BLaER1 (cell line): ENCODE data around the gene GSG1L.

ENCODE experiments used
- H3K27ac ChIP-seq: shearing (Covaris generic); formaldehyde crosslinking; 2 replicates; pipeline ENCODE4 v1.8.1; 2022
- H3K27me3 ChIP-seq: shearing (Covaris generic); formaldehyde crosslinking; 2 replicates; pipeline ENCODE4 v1.8.1; 2022
- H3K36me3 ChIP-seq: shearing (Covaris generic); formaldehyde crosslinking; 2 replicates; pipeline ENCODE4 v1.8.1; 2022
- H3K4me1 ChIP-seq: shearing (Covaris generic); formaldehyde crosslinking; 2 replicates; pipeline ENCODE4 v1.8.1; 2022
- H3K4me2 ChIP-seq: shearing (Covaris generic); formaldehyde crosslinking; 2 replicates; pipeline ENCODE4 v1.8.1; 2022
- H3K4me3 ChIP-seq: shearing (Covaris generic); formaldehyde crosslinking; 2 replicates; pipeline ENCODE4 v1.8.1; 2022
- H3K9ac ChIP-seq: shearing (Covaris generic); formaldehyde crosslinking; 2 replicates; pipeline ENCODE4 v1.8.1; 2022
- H3K9me3 ChIP-seq: shearing (Covaris generic); formaldehyde crosslinking; 2 replicates; pipeline ENCODE4 v1.8.1; 2022
- H4K20me1 ChIP-seq: shearing (Covaris generic); formaldehyde crosslinking; 2 replicates; pipeline ENCODE4 v1.8.1; 2022
- Cebpa-rat ChIP-seq: shearing (Covaris generic); IDR thresholded peaks from 2 replicates; pipeline ENCODE4 v1.8.1; 2022

Gene GSG1L

DNA sequence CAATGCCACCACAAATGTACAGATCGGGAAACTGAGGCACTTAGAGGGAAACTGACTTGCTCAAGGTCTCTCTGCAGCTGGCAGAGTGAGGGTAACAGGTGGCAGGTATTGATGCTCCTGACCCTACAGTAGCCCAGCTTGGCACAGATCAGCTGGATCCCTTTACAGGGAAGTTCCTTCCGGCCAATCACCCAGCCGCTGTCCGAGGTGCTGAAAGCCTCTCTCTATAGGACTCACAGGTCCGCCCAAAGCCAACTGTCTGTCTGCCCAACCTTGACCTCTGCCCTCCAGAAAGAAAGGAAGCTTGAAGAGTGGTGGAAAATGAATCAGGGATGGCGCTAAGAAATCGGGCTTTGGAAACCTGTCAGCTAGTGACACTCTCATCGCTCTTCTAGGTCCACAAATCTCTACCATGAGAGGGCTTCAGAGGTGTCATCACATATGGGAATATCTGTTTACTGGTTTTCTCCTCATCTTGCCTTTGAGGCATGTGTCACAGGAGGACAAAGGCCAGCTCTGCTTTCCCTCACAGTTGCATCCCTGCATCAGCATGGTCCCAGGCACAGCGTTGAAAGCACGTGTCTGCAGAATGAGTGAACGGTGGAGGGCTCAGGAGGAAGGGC lies 267.4 kb downstream of the GSG1L start:
- Histone ChIP-seq H3K27ac (no peak overlapping the region), H4K20me1 (no peaks in the 10 kb centered on the region; the same call in 1 of the 2 replicates), H3K4me3 (no peak overlapping the region), H3K36me3 (no peaks in the 10 kb centered on the region), H3K27me3 (no peaks in the 10 kb centered on the region), H3K9me3 (no peaks in the 10 kb centered on the region), H3K9ac (no peak overlapping the region), H3K4me2 (no peak overlapping the region), H3K4me1 (no peaks in the 10 kb centered on the region)
- TF ChIP-seq Cebpa-rat = no peak

GRCh38 chr16:27793249-27793622 lies 270.3 kb downstream of the GSG1L start:
- no peaks in the 10 kb centered on the region for H3K4me1 ChIP-seq
- H3K36me3 ChIP-seq = no peaks in the 10 kb centered on the region
- no peaks in the 10 kb centered on the region for H3K9me3 ChIP-seq
- no peak for TF ChIP-seq Cebpa-rat
- H3K27me3 ChIP-seq = no peaks in the 10 kb centered on the region
- H3K27ac ChIP-seq = no peak overlapping the region
- H3K4me3 ChIP-seq = no peak overlapping the region
- no peak overlapping the region for H3K9ac ChIP-seq
- no peak overlapping the region for H3K4me2 ChIP-seq
- no peaks in the 10 kb centered on the region; the same call in 1 of the 2 replicates for H4K20me1 ChIP-seq

DNA sequence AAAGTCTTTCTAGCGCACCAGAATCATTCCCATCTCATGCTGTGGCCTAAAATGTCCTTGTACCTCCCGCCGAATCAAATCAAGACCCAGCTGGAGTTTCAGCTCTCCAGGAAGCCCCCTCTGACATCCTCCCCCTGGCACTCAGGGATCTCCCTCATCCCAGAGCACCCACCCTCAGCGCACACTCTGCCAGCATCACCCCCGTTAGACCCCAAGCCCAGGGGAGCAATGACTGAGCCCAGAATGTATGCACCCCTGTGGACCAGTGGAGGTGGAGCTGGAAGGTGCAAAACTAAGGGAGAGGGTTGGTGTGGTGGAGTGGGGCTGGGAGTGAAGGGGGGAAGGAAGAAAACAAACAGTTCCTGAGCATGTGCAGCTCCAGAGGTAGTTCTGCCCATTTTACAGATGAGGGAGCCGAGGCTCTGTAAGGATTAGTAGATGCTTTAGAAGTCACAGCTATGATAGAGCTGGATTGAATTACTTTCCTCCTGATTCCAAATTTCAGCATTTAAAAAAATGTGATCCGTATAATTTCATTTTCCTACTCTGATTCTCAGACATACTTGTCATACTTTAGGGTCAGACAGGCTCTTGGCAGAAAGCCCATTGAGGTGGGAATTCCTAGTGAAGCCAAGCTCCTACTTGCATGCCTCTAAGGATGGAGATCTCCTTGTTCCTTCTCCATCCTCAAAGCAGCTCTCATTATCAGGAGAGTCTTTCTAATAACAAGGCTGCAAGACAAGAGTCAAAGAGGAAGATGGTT lies 270.8 kb downstream of the GSG1L start:
- no peaks in the 10 kb centered on the region for H3K27me3 ChIP-seq
- no peak overlapping the region for H3K4me2 ChIP-seq
- H3K36me3 ChIP-seq = no peaks in the 10 kb centered on the region
- no peaks in the 10 kb centered on the region; the same call in 1 of the 2 replicates for H4K20me1 ChIP-seq
- no peak for TF ChIP-seq Cebpa-rat
- no peak overlapping the region for H3K27ac ChIP-seq
- no peaks in the 10 kb centered on the region for H3K4me1 ChIP-seq
- H3K4me3 ChIP-seq = no peak overlapping the region
- H3K9ac ChIP-seq = no peak overlapping the region
- H3K9me3 ChIP-seq = no peaks in the 10 kb centered on the region

- Histone ChIP-seq H3K36me3 (no peaks in the 10 kb centered on the region), H3K27ac (no peak overlapping the region), H3K27me3 (no peaks in the 10 kb centered on the region), H3K4me2 (no peak overlapping the region), H4K20me1 (no peaks in the 10 kb centered on the region; the same call in 1 of the 2 replicates), H3K9me3 (no peaks in the 10 kb centered on the region), H3K9ac (no peak overlapping the region), H3K4me1 (no peaks in the 10 kb centered on the region), H3K4me3 (no peak overlapping the region)
- TF ChIP-seq Cebpa-rat = no peak
Observed at GRCh38 chr16:27791404-27791719, 272.2 kb downstream of the GSG1L start.

DNA sequence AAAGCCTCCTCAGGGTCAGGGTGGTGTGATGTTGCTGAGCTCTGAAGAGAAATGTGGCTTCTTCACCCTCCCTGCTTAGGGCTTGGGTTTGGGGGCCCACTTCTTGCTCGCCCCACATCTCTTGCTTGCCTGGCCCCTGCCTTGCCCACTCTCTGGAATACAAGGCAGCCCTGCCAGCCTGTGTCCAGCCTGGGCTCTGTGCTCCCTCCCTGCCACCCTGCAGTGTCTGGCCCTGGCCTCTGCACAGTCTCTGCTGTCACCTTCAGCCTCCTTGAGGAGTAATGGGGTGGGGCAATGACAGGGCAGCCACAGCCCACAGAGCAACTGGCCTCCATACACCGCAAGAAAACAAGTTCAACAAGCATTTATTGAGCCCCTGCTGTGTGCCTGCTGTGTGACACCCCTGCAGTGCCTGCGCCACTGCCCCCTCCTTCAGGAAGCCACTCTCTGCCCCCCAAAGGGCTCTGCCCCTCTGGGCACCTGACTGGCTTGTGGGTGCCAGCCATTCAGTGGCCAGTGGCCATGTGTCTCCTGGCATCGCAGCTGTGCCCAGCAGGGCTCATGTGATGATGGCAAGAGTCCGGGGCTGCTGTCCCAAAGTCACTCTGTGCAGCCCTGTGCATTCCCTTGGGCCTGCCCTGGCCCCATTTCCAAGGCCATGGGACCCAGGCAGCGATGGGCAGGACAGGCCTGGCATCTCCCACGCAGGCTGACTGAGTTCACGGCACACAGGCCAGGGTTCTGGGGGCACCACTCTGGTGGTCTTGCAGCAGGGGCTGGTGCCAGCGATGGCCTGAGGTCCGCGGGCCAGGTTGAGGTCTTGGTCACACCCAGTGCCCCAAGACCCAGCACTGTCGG lies 272.7 kb downstream of the GSG1L start:
- H4K20me1 ChIP-seq = no peaks in the 10 kb centered on the region; the same call in 1 of the 2 replicates
- TF ChIP-seq Cebpa-rat = no peak
- H3K4me1 ChIP-seq = no peaks in the 10 kb centered on the region
- H3K36me3 ChIP-seq = no peaks in the 10 kb centered on the region
- no peak overlapping the region for H3K4me2 ChIP-seq
- no peaks in the 10 kb centered on the region for H3K27me3 ChIP-seq
- no peak overlapping the region for H3K4me3 ChIP-seq
- no peak overlapping the region for H3K9ac ChIP-seq
- H3K27ac ChIP-seq = no peak overlapping the region
- H3K9me3 ChIP-seq = no peaks in the 10 kb centered on the region

- H3K4me1 ChIP-seq = no peaks in the 10 kb centered on the region
- H3K9me3 ChIP-seq = no peaks in the 10 kb centered on the region
- no peaks in the 10 kb centered on the region for H3K36me3 ChIP-seq
- no peaks in the 10 kb centered on the region for H3K27me3 ChIP-seq
- no peak overlapping the region for H3K9ac ChIP-seq
- no peak overlapping the region for H3K4me3 ChIP-seq
- no peak overlapping the region for H3K27ac ChIP-seq
- H4K20me1 ChIP-seq = no peaks in the 10 kb centered on the region; the same call in 1 of the 2 replicates
- H3K4me2 ChIP-seq = no peak overlapping the region
- no peak for TF ChIP-seq Cebpa-rat
Observed at GRCh38 chr16:27789595-27790241, 273.8 kb downstream of the GSG1L start.

DNA sequence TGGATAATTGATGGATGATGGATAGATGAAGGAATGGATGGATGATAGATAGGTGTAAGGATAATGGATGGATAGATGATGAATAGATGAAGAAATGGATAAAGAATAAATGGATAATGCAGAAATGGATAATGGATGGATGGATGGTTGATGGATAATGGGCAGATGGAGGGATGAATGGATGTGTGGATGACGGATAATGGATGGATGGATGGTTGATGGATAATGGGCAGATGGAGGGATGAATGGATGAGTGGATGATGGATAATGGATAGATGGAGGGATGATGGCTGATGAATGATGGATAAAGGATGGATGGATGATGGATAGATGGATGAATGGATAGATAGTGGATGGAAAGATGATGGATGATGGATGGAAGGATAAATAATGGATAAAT lies 274.4 kb downstream of the GSG1L start:
- Histone ChIP-seq H3K9me3 (no peaks in the 10 kb centered on the region), H4K20me1 (no peaks in the 10 kb centered on the region; the same call in 1 of the 2 replicates), H3K27ac (no peak overlapping the region), H3K4me1 (no peaks in the 10 kb centered on the region), H3K9ac (no peak overlapping the region), H3K4me3 (no peak overlapping the region), H3K4me2 (no peak overlapping the region), H3K36me3 (no peaks in the 10 kb centered on the region), H3K27me3 (no peaks in the 10 kb centered on the region)
- no peak for TF ChIP-seq Cebpa-rat

- TF ChIP-seq Cebpa-rat = no peak
- no peaks in the 10 kb centered on the region for H4K20me1 ChIP-seq
- no peak overlapping the region for H3K4me2 ChIP-seq
- no peak overlapping the region for H3K27ac ChIP-seq
- H3K9ac ChIP-seq = no peak overlapping the region
- H3K4me1 ChIP-seq = no peaks in the 10 kb centered on the region
- no peaks in the 10 kb centered on the region for H3K36me3 ChIP-seq
- no peaks in the 10 kb centered on the region for H3K9me3 ChIP-seq
- H3K4me3 ChIP-seq = no peak overlapping the region
- no peaks in the 10 kb centered on the region for H3K27me3 ChIP-seq
Observed at GRCh38 chr16:27787665-27788064, 275.8 kb downstream of the GSG1L start.

GRCh38 chr16:27786923-27787625 lies 276.4 kb downstream of the GSG1L start:
- no peak overlapping the region for H3K4me3 ChIP-seq
- no peaks in the 10 kb centered on the region for H4K20me1 ChIP-seq
- H3K27me3 ChIP-seq = no peaks in the 10 kb centered on the region
- no peak overlapping the region for H3K4me2 ChIP-seq
- H3K27ac ChIP-seq = no peak overlapping the region
- H3K4me1 ChIP-seq = peaks cover 3% of the 10 kb centered on the region
- H3K36me3 ChIP-seq = no peaks in the 10 kb centered on the region
- H3K9ac ChIP-seq = no peak overlapping the region
- no peaks in the 10 kb centered on the region for H3K9me3 ChIP-seq
- TF ChIP-seq Cebpa-rat = no peak
